ENCODE measurements around the gene RBM33.
A peak's percentile ranks its signal among the peaks of the same experiment; 100 is the strongest.

The RBM33 gene

DNA sequence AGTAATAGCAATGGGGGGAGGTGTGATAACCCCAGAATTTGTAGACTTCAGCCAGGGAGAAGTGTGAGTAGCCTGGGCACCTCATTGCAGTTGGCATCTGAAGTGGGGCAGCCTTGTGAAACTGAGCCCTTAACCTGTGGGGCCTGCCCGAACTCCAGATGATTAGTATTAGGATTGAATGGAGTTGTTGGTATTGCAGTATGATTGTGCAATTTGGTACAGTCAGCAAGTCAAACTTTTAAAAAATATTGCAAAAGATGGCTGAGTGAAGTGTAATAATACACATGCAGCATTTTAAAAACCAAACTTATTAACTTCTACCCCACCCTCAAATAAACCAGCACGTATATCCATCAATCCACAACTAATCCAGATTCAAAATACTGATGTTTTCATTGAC lies 9.3 kb downstream of the RBM33 start:
- Histone ChIP-seq H3K27ac (peak overlapping the region in 5 of 21 experiments; percentile 7 to 49 (median 46)), H3K4me3 (no peak overlapping the region)

DNA sequence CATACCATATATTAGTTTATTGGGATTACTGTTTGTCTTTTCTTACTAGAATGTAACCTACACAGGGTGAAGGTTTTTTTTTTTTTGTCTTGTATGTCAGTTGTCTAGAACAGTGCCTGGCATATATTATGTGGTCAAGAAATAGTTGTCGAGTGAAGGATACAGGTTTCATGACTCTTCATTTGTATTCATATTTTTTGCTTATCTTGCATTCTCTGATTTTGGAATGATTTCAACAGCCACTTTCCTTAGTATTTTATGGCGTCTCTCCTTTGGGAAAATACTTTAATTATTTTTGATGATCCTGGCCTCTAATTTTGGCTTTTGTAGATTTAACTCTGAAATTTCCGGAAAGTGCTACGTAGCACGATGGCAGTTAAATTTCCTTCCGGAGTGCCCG lies 12.4 kb downstream of the RBM33 start:
- no peak overlapping the region for H3K4me3 ChIP-seq
- H3K27ac ChIP-seq, result no peak overlapping the region

DNA sequence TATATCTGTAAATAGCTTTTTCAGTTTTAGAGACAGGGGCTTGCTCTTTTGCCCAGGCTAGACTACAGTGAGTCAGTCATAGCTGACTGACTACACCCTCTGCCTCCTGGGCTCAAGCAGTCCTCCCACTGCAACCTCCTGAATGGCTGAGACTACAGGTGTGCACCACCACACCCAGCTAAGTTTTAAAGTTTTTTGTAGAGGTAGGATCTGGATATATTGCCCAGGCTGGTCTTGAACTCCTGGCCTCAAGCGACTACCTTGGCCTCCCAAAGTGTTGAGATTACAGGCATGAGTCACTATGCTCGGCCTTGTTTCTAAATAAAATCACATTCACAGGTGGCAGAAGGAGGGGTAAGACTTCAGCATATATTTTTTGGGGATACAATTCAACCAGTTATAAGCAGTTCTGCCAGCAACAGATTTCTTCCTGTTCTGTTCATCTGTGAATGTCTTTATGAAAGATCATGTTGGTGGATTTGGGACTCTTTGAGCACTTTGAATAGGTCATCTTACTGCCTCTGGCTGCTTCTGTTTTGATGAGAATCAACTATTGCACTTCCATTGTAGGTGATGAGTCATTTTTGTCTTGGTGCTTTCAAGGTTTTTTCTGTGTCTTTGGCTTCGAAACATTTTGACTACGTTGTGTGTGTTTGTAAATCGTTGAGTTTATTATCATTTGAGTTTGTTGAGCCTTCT lies 15.7 kb downstream of the RBM33 start:
- H3K27ac ChIP-seq, result no peak overlapping the region

GRCh38 chr7:155660758-155661093 lies 16.3 kb downstream of the RBM33 start:
- Histone ChIP-seq H3K27ac (no peak overlapping the region), H3K4me3 (no peak overlapping the region)

More for the DNA sequence above, 15.7 kb downstream of the RBM33 start:
- H3K4me3 ChIP-seq, result no peak overlapping the region

- no peak overlapping the region for H3K27ac ChIP-seq
Observed at GRCh38 chr7:155662343-155663043, 18.0 kb downstream of the RBM33 start.

GRCh38 chr7:155663937-155664336 lies 19.5 kb downstream of the RBM33 start:
- H3K27ac ChIP-seq, result no peak overlapping the region
- no peak overlapping the region for H3K4me3 ChIP-seq

More at GRCh38 chr7:155662343-155663043, 18.0 kb downstream of the RBM33 start:
- H3K4me3 ChIP-seq, result no peak overlapping the region

- H3K27ac ChIP-seq, result no peak overlapping the region
- H3K4me3 ChIP-seq, result no peak overlapping the region
Observed at GRCh38 chr7:155665079-155665956, 20.9 kb downstream of the RBM33 start.

- Histone ChIP-seq H3K4me3 (no peak overlapping the region), H3K27ac (peak overlapping the region in 3 of 21 experiments; percentile 10 to 20 (median 18))
Observed at GRCh38 chr7:155665957-155666287, 21.5 kb downstream of the RBM33 start.

GRCh38 chr7:155667241-155667829 lies 22.9 kb downstream of the RBM33 start:
- Histone ChIP-seq H3K27ac (no peak overlapping the region), H3K4me3 (no peak overlapping the region)

DNA sequence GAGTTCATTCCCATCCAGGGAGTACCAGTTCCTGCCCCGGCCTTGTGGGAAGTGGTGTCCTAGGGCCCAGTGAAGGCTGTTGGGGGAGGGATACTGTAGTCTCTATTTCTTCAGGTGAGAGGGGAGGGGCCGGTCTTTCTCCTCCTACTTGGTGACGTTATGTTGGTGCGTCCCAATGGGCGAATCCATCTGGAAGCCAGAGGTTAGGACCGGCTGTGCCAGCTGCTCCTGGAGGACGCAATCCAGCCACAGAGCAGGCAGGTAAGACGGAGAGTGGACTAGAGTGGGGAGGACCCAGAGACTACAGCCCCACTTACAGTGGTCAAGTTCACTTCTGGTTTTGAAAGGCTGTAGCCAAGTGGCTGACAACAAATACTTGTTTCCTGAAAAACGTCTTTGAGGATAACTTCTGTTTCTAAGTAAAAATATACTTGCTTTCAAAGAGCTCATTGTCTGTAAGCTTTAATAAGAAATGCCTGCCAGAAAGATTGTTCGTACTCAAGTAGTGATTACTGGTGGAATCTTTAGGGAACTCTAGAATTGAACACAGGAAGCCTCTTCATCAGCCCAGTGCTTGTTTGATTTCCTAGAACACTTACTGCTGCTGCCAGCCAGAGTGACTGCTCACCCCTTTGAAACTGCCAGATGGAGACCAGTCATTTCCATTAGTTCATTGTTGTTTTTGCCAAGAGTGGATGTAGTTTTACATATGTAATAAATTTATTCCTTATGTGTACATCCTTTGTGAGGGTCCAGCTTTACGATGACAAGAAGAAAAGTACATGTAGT lies 25.4 kb downstream of the RBM33 start:
- H3K4me3 ChIP-seq, result no peak overlapping the region
- H3K27ac ChIP-seq, result peak overlapping the region in 10 of 21 experiments; percentile 2 to 82 (median 29)

DNA sequence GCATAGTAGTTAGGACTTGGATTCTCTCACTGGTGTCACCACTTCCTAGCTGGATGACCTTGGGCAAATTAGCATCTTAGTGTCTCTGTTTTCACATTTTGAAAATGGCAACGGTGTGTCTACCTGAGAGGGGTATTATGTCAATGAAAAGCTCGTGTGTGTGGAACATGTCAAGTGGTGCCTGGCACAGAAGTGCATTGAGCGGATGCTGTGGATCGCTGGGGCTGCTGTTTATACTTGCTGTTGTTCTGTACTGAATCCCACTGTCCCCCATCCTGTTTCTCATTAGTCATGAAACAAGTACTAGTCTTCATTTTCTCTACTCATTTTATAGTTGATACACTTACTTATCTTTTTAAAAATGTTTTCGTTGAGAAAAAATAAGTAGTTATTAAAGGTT lies 26.1 kb downstream of the RBM33 start:
- Histone ChIP-seq H3K27ac (peak overlapping the region in 3 of 21 experiments; percentile 6 to 66 (median 19)), H3K4me3 (no peak overlapping the region)

DNA sequence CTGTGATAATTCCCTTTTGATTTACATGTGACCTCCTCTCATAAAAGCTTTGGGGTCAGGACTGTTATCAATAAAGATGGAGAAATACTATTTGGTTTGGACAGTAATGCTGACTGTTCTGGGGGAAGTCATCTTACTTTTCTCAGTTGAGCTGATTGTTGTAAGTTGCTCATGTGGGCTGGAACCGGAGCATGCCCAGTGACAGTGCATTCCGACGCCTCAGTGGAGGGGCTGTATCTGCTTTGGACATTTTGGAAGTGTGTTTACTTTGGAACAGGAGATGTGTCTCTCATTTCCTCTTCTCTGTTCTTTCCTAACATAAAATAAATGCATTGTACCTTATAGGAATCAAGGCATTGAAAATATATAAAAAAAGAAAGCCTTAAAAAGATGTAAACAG lies 30.1 kb downstream of the RBM33 start:
- Histone ChIP-seq H3K27ac (no peak overlapping the region), H3K4me3 (no peak overlapping the region)

DNA sequence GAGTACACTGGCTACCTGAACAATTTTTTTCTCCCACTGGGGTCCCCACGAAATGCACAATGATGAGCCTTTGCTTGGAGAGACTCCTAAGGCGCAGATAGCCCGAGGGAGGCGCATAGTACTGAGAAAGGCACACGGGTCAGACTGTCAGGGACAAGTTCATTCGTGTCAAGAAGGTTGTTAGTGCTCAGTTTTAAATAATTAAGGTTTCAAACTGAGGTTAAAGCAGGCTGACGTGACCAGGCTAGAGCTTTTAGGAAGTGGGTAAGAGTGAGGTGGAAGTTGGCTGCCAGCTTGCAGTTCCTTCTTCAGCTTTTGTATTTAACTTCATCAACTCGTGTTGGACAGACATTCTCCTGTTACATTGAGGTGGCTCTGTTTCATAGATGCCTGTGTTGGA lies 31.6 kb downstream of the RBM33 start:
- Histone ChIP-seq H3K4me3 (no peak overlapping the region), H3K27ac (no peak overlapping the region)

GRCh38 chr7:155677688-155678087 lies 33.2 kb downstream of the RBM33 start:
- Histone ChIP-seq H3K27ac (no peak overlapping the region), H3K4me3 (no peak overlapping the region)

DNA sequence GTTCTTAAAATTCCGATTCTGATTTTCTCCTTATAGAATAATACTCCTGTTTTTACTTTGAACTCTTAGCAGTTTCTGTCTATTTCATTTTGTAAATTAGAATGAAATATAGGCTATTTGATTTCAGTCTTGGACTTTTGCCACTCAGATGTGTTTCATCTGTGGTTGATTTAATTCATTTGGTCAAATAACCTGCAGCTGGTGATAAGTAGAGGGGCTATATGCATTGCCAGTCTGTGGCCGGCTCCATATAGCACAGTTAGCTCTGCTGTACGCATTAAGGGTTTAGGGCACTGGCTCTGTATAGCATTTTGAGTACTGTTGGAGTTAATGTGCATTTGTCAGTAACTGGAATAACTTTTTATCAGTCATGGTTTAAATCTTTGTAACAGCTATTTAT lies 35.7 kb downstream of the RBM33 start:
- no peak overlapping the region for H3K4me3 ChIP-seq
- H3K27ac ChIP-seq, result no peak overlapping the region

DNA sequence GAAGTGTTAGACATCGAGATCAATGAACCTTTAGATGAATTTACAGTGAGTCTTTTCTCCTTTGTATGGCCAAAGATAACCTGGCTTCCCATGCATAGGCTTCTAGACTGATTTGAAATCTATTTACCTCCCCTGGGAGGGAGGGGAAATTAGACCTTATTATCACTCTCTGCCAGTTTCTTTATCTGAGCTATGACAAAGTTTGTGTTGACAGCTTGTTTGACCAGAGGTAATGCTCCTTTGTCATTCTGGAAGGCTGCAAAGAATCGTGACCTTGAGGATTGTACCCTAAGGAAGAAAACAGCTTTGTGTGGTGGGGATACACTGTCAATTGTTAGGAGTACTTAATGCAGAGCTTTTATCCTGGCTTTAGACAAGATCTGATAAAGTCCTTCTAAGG lies 36.4 kb downstream of the RBM33 start:
- no peak overlapping the region for H3K4me3 ChIP-seq
- H3K27ac ChIP-seq, result no peak overlapping the region

DNA sequence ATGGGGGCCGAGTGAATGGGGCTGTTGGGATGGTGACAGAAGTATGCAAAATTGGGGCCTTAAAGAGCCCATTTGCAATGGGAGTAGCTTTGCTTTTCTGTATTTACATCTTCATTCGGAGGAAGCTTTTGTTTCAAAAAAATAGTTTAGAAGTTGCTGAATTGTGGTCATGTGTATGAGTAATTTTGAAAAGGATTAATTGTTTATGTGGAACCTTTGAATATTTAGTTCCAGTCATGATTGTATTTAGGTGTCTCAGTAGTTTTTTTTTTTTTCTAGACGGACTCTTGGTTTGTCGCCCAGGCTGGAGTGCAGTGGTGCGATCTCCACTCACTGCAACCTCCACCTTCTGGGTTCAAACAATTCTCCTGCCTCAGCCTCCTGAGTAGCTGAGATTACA lies 37.2 kb downstream of the RBM33 start:
- no peak overlapping the region for H3K27ac ChIP-seq

DNA sequence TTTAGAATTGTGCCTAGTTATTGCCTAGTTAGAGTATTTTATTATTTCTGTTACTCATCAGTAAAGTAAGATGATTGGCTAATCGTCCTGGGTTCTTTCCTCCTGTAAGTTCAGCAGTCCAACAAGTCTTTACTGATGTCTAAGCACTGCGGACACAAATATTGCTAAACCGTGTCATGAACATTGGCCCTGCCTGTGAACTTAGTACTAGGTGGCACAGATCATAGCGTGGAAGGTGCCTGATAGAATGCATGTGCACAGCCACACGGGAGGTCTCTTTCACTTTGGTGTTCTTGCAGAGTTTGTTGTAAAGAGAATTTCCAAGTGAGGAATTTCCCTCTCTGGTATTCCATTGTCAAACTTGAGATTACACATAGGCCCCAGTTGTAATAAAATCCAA lies 38.0 kb downstream of the RBM33 start:
- Histone ChIP-seq H3K4me3 (no peak overlapping the region), H3K27ac (no peak overlapping the region)

More for the DNA sequence above, 37.2 kb downstream of the RBM33 start:
- no peak overlapping the region for H3K4me3 ChIP-seq

- H3K4me3 ChIP-seq, result no peak overlapping the region
- no peak overlapping the region for H3K27ac ChIP-seq
Observed at GRCh38 chr7:155683098-155683497, 38.6 kb downstream of the RBM33 start.

DNA sequence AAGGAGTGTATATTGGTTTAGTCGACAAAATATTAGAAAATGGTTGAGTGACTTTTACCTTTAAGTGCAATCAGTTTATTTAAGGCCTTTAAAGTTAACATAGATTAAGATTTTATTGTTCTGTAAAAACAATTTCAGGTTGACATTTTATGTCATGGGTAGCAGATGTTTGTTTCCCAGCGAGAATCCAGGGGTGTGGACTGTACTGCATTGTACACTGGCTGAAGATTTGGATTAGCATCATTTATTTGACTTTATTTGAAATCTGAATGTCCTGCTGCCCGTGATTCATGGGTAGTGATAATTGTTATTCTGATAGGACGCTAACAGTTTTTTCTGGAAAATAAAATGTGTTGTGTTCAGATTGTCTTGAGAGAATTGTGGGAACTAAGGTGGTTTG lies 39.3 kb downstream of the RBM33 start:
- no peak overlapping the region for H3K27ac ChIP-seq
- no peak overlapping the region for H3K4me3 ChIP-seq
